GM12864 (cell line): Measurements from ENCODE around the gene NLGN1.
"Not testable (repeated sequence)": the region's sequence is repeated elsewhere in the genome, so short reads cannot be mapped to it uniquely, and the experiment has no call there.

ENCODE experiments used
- DNase-seq: peaks from one replicate; pipeline ENCODE4 v3.0.0-alpha.2; 2011; ENCODE audit warnings: low read depth
- H3K4me3 ChIP-seq: 2 replicates; pipeline ENCODE4 v1.5.1; 2011; ENCODE audit warnings: mild to moderate bottlenecking, low read depth, low read length, control low read depth
- CTCF ChIP-seq: IDR thresholded peaks from 2 replicates; pipeline ENCODE4 v1.5.1; 2011; ENCODE audit warnings: low read depth, mild to moderate bottlenecking, moderate library complexity, low read length, control low read depth, inconsistent platforms; ENCODE audit errors: missing control alignments

NLGN1 gene

GRCh38 chr3:174229916-174230315 lies 832.4 kb downstream of the NLGN1 start:
- no peak for DNase-seq
- TF ChIP-seq CTCF, result no peak
- no peak overlapping the region for H3K4me3 ChIP-seq

- not testable (repeated sequence) for DNase-seq, H3K4me3 ChIP-seq
Measured at GRCh38 chr3:174232028-174232657, 834.6 kb downstream of the NLGN1 start.

GRCh38 chr3:174232658-174233429 lies 835.3 kb downstream of the NLGN1 start:
- no peak for TF ChIP-seq CTCF
- H3K4me3 ChIP-seq, result no peak overlapping the region
- DNase-seq, result no peak

- no peak overlapping the region for H3K4me3 ChIP-seq
- DNase-seq, result no peak
- no peak for TF ChIP-seq CTCF
Measured at GRCh38 chr3:174233511-174233910, 836.0 kb downstream of the NLGN1 start.

- H3K4me3 ChIP-seq, result no peak overlapping the region
- DNase-seq, result no peak
Measured at GRCh38 chr3:174242311-174243041, 844.9 kb downstream of the NLGN1 start.

GRCh38 chr3:174243171-174243570 lies 845.6 kb downstream of the NLGN1 start:
- DNase-seq, result no peak
- H3K4me3 ChIP-seq, result no peak overlapping the region
- no peak for TF ChIP-seq CTCF

More at GRCh38 chr3:174242311-174243041, 844.9 kb downstream of the NLGN1 start:
- TF ChIP-seq CTCF, result no peak

GRCh38 chr3:174247687-174248152 lies 850.2 kb downstream of the NLGN1 start:
- no peak for TF ChIP-seq CTCF
- no peak for DNase-seq

More at GRCh38 chr3:174247687-174248152, 850.2 kb downstream of the NLGN1 start:
- H3K4me3 ChIP-seq, result no peak overlapping the region
